ENCODE results near the gene MMP2.

The MMP2 gene

GRCh38 chr16:55478827-55479429, at the start of gene MMP2:
TSS of gene MMP2 (plus strand) at chr16:55479198. CDS start at chr16:55479480, 282 bp downstream.
- DNase-seq (ENCODE audit: extremely low read depth in 1 of 2, low read depth in 1 of 2): no peak

- DNase-seq (ENCODE audit: extremely low read depth in 1 of 2, low read depth in 1 of 2): no peak
Observed at GRCh38 chr16:55433030-55433429, 46.0 kb upstream of the MMP2 start.

- DNase-seq (ENCODE audit: extremely low read depth in 1 of 2, low read depth in 1 of 2): no peak
Observed at GRCh38 chr16:55433535-55433934, 45.5 kb upstream of the MMP2 start.

- no peak for DNase-seq (ENCODE audit: extremely low read depth in 1 of 2, low read depth in 1 of 2)
Observed at GRCh38 chr16:55434000-55434399, 45.0 kb upstream of the MMP2 start.

DNA sequence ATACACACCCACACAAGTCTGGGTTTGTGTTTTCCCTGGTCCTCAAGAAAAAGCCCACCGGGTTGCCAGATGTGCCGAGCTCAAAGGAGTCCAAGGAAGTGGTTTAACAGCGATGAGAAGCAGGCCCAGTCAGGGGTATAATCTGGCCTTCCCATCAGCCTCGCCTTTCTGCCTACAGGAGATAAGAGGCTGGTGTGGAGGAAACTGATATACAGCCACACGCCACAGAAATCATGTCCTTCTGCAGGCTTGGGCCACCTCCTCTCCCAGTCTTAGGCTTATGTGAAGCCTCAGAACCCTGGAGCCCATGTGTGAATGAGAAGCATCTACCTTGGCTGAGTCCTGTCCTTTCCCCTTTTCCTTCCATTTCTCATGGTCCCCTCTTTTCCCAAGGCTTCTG, 43.6 kb upstream of the MMP2 start:
- no peak for DNase-seq (ENCODE audit: extremely low read depth in 1 of 2, low read depth in 1 of 2)

DNA sequence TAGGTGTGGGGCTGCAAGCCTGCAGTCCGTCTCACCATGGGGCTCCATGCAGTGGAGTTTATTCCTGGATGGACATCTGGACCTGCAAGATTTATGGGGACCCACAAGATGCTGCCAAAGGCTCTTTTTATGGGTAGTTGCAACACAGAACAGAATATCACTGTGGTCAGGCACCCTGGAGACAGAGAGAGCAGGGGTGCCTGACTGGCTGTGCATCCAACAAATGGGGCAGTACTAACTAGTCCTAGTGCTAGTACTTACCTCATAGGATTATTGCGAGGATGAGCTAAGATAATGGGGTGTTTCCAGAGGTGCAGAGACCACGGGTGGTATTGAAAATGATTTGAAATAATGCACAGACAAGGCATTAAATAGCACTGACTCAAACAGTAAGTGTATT, 42.4 kb upstream of the MMP2 start:
- DNase-seq (ENCODE audit: extremely low read depth in 1 of 2, low read depth in 1 of 2): no peak

DNA sequence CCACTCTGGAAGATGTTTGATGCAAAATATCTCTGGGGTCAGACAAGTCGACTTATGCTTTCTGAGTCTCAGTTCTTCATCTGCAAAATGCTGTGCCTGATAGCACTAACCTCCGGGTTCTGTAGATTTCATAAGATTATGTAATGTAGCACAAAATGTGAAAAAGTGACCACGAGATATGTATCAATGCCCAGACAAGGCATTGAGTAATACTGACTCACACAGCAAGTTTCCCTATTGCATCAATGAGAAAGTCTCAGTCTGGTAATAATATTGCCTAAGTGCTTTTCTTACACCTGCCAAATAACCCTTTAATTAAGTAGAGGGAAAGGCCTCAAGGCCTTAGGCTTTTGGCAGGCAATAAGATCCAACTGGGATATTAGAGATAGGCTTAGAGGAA, 41.4 kb upstream of the MMP2 start:
- no peak for DNase-seq (ENCODE audit: extremely low read depth in 1 of 2, low read depth in 1 of 2)

DNA sequence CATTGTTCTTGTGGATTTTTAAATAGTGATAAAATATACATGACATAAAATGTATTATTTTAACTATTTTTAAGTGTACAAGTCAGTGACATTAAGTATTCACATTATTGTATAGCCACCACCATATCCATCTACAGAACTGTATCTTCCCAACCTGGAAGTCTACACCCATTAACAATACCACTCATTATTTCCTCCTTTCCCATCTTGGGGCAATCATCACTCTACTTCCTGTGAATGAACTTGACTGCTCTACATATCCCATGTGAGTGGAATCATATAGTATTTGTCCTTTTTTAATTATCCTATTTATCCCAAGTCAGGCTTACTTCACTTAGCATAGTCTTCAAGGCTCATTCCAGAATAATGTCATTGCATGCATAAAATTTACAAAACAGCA, 40.7 kb upstream of the MMP2 start:
- no peak for DNase-seq (ENCODE audit: extremely low read depth in 1 of 2, low read depth in 1 of 2)

GRCh38 chr16:55439101-55439690, 39.8 kb upstream of the MMP2 start:
- DNase-seq (ENCODE audit: extremely low read depth in 1 of 2, low read depth in 1 of 2): no peak

DNA sequence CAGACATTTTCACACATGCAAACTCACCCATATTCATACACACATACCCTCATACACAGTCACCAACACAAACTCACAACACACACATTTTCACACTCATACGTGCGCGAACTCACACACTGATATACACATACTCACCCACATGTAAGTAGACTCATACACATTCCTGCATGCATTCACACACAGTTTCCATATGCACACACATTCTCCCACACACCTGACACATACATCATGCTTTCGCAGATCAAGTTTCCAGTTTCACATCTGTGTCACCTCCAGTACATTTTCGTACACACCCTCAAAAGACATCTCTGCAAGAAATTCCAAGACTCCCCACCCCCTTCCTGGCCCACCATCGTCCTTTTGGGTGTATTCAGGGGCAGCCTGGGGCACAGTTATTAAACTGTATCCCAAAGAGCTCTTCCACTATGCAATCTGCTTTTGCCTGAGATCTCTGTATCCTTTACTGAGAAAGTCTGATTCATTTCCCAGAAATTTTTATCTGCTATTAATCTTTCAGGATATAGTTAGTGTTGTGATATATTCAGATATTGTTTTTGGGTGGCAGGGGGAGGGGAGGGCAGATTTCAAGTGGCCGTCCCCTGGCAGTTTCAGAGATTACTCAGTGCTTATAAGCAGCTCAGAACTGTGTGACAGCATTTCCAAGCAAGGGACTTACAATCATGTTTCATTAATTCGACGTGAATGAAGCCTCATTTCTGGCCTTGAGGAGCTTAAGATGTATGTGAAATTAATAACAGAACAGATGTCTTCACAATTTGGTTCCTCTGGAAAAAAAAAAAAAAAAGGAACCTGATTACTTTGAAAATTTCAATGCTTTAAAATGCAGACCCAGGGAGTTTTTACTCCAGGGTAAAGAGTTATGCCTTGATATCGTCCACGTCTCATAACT, 35.3 kb upstream of the MMP2 start:
- DNase-seq (ENCODE audit: extremely low read depth in 1 of 2, low read depth in 1 of 2): no peak

DNA sequence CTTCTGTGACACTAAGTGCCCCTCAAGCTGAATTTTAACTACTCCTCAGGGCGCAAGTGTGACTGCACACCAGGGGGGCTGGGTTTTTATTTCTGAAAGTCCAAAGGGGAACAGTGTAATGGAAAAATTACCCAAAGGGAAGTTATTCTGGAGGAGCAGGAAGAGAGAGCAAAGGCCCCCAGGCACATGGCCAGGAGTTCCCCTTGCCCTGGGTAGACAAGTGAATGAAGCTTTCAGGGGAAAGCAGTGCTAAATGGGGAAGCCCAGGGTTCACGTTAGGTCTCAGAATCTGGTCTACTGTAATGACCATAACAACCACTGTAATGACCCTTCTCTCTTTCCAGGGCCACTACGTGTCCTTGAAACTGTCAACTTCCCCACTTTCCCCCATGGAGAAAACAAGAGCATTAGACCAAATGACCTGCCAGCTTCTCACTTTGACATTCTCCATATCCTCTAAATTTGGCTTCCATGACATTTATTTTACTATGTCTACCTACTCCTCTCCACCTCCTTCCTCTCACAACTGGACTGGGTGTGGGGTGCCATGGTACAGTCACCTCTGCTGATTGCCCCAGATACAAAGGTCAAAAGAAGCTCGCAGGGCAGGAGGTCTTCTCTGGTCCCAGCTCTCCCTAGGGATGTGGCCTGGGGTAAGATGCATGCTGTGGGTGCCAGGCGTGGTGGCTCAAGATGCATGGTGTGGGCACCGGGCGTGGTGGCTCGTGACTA, 34.1 kb upstream of the MMP2 start:
- DNase-seq (ENCODE audit: extremely low read depth in 1 of 2, low read depth in 1 of 2): no peak

DNA sequence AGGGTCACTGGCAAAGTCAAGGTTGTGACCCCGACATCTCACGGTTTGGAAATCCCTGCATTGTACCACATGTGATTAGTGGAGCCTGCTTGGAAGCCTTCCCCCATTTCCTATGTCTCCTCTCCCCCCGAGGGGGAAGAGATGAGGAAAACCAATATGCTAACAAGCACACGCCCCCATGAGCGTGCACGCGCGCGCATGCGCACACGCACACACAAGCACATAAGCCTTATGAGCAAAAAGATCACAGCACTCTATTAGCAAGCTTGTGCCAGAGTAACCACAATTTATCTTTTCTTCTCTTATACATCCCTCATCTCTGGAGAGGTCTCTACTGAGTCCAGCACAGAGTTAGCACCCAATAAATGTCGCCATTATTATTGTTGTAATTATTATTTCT, 31.8 kb upstream of the MMP2 start:
- no peak for DNase-seq (ENCODE audit: extremely low read depth in 1 of 2, low read depth in 1 of 2)

- no peak for DNase-seq (ENCODE audit: extremely low read depth in 1 of 2, low read depth in 1 of 2)
Observed at GRCh38 chr16:55452996-55453395, 26.0 kb upstream of the MMP2 start.

- DNase-seq (ENCODE audit: extremely low read depth in 1 of 2, low read depth in 1 of 2): no peak
Observed at GRCh38 chr16:55453909-55454308, 25.1 kb upstream of the MMP2 start.

DNA sequence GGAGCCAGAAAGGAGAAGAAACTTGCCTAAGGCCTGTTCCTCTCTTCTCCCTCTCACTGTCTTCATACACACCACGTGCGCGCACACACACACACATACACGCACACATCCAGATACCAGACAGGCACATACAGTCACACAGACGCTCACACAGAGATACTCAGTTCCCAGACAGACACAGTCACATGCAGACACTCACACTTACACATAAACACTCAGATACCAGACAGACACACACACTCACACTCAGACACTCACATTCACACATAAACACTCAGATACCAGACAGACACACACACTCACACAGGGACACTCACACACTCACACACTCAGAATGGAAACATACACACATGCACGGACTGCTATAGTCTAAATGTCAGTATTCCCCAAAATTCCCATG, 24.1 kb upstream of the MMP2 start:
- DNase-seq (ENCODE audit: extremely low read depth in 1 of 2, low read depth in 1 of 2): no peak

- DNase-seq (ENCODE audit: extremely low read depth in 1 of 2, low read depth in 1 of 2): no peak
Observed at GRCh38 chr16:55462241-55462640, 16.8 kb upstream of the MMP2 start.

GRCh38 chr16:55464375-55464774, 14.6 kb upstream of the MMP2 start:
- DNase-seq (ENCODE audit: extremely low read depth in 1 of 2, low read depth in 1 of 2): no peak

DNA sequence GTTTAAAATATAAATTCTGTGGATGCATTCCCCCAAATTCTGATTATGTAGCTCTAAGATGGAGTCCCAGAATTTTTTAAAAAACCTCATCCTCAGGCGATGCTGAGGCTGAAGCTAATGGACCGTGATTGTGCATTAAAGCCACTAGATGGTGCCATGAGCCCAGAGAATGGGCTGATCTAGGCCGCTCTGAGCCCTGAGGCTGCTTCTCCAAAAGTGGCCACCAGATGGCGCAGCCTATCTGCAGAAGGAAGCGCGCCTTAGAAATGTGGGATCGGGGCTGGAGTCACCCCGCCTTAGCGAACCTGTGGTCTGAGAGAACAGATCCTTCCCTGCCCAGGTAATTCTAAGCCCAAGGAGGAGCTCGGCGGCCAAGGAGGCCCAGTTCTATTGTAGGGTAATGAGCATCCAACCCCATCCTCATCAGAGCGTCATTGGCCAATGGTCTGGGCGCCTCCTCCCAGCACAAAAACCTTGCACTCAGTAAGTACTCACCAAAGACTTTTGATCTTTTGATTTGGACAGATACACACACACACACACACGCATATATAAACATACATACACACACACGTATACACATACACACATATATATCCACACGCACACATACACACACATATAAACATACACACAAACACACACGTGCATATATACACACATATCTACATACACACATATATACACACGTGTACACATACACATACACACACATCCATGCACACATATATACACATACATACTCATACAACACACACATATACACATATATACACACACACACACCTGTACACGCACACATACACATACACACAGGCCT, 13.7 kb upstream of the MMP2 start:
- DNase-seq (ENCODE audit: extremely low read depth in 1 of 2, low read depth in 1 of 2): peak; percentile 48 to 70

DNA sequence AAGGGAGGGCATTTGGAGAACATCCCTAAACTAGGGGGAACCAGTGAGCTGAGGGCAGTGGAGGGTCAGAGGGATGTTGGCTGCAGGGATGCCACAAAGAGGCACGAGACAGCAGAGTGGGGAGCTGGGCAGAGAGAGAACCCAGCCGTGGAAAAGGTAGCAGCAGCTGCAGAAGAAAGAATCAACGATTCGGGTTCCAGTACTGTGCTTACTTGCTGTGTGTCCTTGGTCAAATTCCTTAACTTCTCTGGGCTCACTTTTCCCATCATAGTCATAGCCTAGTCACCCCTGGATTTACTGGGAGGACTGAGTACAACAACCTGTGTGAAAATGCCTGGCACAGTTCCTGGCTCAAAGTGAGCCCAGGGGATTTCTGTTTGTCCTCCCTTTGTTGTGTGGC, 12.8 kb upstream of the MMP2 start:
- DNase-seq (ENCODE audit: extremely low read depth in 1 of 2, low read depth in 1 of 2): no peak

DNA sequence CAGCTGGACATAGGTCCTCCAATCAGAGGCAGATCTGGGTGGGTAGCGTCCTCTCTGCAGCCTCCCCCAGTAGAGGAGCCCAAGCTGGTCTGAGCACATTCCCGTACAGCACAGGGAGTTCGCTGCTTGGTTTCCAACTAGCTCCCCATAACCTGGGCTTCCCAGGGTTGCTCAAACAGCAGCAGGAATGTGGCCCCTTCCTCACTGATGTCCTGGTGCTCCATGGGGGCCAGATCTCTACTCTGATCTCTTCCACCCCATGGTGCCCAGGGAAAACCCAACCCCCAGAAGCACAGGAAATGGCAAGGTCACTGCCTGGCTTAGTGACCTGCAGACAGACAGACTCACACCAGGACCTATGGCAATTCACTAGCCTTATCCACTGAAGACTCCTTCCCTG, 11.1 kb upstream of the MMP2 start:
- DNase-seq (ENCODE audit: extremely low read depth in 1 of 2, low read depth in 1 of 2): no peak

All from stimulated activated CD8-positive, alpha-beta memory T cell treated with anti-CD3 and anti-CD28 coated beads, Interleukin-7, amount 100 ng/mL, for 48 hours (primary cell).